ENCODE results near the gene DCLK3.

DNA sequence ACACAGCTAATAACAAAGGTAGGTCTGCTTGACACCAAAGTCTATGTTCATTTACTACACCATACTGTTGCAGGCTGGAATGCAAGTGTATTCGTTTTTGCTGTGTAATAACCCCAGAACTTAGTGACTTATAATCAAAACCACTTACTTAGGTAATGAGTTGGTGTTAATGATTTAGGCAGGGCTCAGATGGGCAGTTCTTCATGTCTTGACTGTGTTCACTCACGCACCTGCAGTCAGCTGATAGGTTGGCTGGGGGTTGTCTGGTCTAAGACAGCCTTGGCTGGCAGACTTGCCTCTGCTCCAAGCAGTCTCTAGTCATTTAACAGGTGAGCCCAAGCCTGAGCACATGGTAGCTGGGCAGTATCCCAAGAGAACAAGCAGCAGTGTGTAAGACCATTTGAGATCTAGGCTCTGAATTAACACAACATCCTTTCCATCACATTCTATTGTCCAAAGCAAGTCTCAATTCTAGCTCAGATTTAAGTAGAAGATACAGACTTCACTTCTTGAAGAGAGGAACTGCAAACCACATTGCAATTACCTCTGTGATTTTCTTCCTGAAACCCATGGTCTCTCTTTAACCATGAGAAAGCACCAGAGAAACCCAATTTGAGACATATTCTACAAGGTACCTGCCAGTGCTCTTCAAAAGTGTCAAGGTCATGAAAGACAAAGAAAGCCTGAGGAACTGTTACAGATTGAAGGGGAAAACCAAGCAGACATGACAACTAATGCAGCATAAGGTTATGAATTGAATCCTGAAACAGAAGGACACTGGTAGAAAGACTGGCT is 13.3 kb upstream of the DCLK3 start:
- no peak for TF ChIP-seq POLR2A (IDR thresholded peaks at IDR 0.05)
- no peak for TF ChIP-seq CTCF (IDR thresholded peaks at IDR 0.05)
